NOMO-1 treated with dmso at 0.1 percent for 144 hours (cell line): ENCODE data around the gene TMEM151A.
"Not testable (repeated sequence)": the region's sequence is repeated elsewhere in the genome, so short reads cannot be mapped to it uniquely, and the experiment has no call there.

Source experiments
- DNase-seq: peaks from one replicate; lab custom pipeline; 2025; ENCODE audit not compliant: unreplicated experiment; lab: John Stamatoyannopoulos, UW

Gene TMEM151A

GRCh38 chr11:66320289-66320688 is 28.6 kb downstream of the TMEM151A start:
- not testable (repeated sequence) for DNase-seq

GRCh38 chr11:66320748-66321147 is 29.1 kb downstream of the TMEM151A start:
- DNase-seq, result not testable (repeated sequence)

GRCh38 chr11:66321606-66322005 is 29.9 kb downstream of the TMEM151A start:
- no peak for DNase-seq

GRCh38 chr11:66322732-66323427 is 31.2 kb downstream of the TMEM151A start:
- no peak for DNase-seq

- DNase-seq, result no peak
Measured at GRCh38 chr11:66323684-66324083, 32.0 kb downstream of the TMEM151A start.

- DNase-seq, result no peak
Measured at GRCh38 chr11:66324664-66325063, 33.0 kb downstream of the TMEM151A start.

GRCh38 chr11:66325263-66325671 is 33.6 kb downstream of the TMEM151A start:
- no peak for DNase-seq

- no peak for DNase-seq
Measured at GRCh38 chr11:66326261-66327111, 34.8 kb downstream of the TMEM151A start.

GRCh38 chr11:66327171-66328030 is 35.7 kb downstream of the TMEM151A start:
- DNase-seq, result no peak

- no peak for DNase-seq
Measured at GRCh38 chr11:66328031-66328301, 36.3 kb downstream of the TMEM151A start.

- peak; percentile 62 for DNase-seq
Measured at GRCh38 chr11:66328302-66329144, 36.8 kb downstream of the TMEM151A start.

GRCh38 chr11:66329165-66329673 is 37.5 kb downstream of the TMEM151A start:
- DNase-seq, result no peak

- no peak for DNase-seq
Measured at GRCh38 chr11:66330931-66331330, 39.2 kb downstream of the TMEM151A start.

- no peak for DNase-seq
Measured at GRCh38 chr11:66331542-66332370, 40.1 kb downstream of the TMEM151A start.

- DNase-seq, result no peak
Measured at GRCh38 chr11:66332371-66333219, 40.9 kb downstream of the TMEM151A start.

GRCh38 chr11:66333220-66333877 is 41.7 kb downstream of the TMEM151A start:
- no peak for DNase-seq

GRCh38 chr11:66333896-66334604 is 42.4 kb downstream of the TMEM151A start:
- DNase-seq, result no peak
